Fibroblast of lung (primary cell): ENCODE data around the gene TMEM201.

ENCODE experiments used
- CTCF ChIP-seq, 2 donors: IDR thresholded peaks in 1 of 2; conservative IDR thresholded peaks in 1 of 2; 1 replicate in 1 of 2; 2 replicates in 1 of 2; pipeline ENCODE4 v1.5.1; 2011 to 2012; ENCODE audit warnings: low read length in 2 of 2, control low read depth in 1 of 2, inconsistent platforms in 1 of 2, low read depth in 1 of 2, mild to moderate bottlenecking in 1 of 2
- EZH2 ChIP-seq: IDR thresholded peaks from 2 replicates; pipeline ENCODE4 v1.5.1; 2012; ENCODE audit warnings: low read length, control low read depth, mild to moderate bottlenecking; ENCODE audit errors: missing control alignments

GRCh38 chr1:9590945-9591668 is 2.4 kb downstream of the TMEM201 start:
- TF ChIP-seq CTCF (conservative IDR thresholded peaks at IDR 0.05 in 1 of 2, IDR thresholded peaks at IDR 0.05 in 1 of 2; ENCODE audit: low read depth in 1 of 2, low read length in 2 of 2): no peak
- no peak for TF ChIP-seq EZH2
